ENCODE data around the gene SPATC1L. TPM values are rescaled to one million over a fixed set of nuclear protein-coding genes. Genes with fewer than 3 reads are reported as not detected.

Gene SPATC1L
- total RNA-seq, 1 donor from 2014 or later: 8.6 TPM

DNA sequence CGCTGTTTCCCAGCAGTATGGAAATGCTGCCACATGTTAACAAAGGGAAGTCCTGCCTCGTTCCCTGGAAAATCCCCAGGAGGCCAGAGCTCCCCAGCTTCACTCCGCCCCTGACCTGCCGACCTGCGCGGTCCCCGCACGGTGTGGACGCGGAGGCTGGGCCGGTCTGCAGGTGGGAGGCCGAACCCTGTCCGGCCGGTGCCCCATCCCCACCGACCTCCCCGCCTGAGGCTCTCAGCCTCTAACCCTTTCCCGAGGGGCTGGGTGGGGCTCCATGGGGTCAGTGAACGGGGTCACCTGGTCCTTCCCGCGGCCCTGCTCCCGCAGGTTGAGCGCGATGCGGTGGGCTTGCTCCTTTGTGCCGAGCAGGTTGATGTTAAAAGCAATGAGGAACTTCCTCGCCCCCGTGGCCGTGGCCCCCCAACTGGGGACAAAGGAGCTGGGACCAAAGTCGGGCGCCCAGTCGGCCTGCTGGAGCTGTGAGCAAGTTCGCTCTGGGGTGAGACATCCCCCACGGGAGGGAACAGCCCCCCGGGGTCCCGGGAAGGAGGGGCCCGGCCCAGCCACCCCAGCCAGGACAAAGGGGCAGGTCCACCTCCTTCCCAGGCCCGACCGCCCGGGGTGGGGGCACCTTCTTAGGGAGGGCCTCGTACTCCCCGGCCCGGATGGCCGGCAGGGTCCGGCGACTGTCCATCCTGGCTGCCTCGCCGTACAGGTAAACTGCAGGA, 32.8 kb downstream of the SPATC1L start:
- DNase-seq: peak; percentile 47
- H3K36me3 ChIP-seq: no peaks in the 10 kb centered on the region

GRCh38 chr21:46150491-46151121, 33.7 kb downstream of the SPATC1L start:
- DNase-seq (no peak), ATAC-seq (no peak)
- Histone ChIP-seq H3K36me3 (no peaks in the 10 kb centered on the region), H3K27me3 (ENCODE audit: low read depth) (no peaks in the 10 kb centered on the region), H3K9me3 (no peaks in the 10 kb centered on the region), H3K4me3 (no peak overlapping the region), H3K4me1 (peaks cover 11% of the 10 kb centered on the region), H3K27ac (no peak overlapping the region)
- intact Hi-C loops (cut with DNase I): no loop called here
- TF ChIP-seq, protein P1, sequence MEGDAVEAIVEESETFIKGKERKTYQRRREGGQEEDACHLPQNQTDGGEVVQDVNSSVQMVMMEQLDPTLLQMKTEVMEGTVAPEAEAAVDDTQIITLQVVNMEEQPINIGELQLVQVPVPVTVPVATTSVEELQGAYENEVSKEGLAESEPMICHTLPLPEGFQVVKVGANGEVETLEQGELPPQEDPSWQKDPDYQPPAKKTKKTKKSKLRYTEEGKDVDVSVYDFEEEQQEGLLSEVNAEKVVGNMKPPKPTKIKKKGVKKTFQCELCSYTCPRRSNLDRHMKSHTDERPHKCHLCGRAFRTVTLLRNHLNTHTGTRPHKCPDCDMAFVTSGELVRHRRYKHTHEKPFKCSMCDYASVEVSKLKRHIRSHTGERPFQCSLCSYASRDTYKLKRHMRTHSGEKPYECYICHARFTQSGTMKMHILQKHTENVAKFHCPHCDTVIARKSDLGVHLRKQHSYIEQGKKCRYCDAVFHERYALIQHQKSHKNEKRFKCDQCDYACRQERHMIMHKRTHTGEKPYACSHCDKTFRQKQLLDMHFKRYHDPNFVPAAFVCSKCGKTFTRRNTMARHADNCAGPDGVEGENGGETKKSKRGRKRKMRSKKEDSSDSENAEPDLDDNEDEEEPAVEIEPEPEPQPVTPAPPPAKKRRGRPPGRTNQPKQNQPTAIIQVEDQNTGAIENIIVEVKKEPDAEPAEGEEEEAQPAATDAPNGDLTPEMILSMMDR (IDR thresholded peaks at IDR 0.05): no peak

More for the DNA sequence above, 32.8 kb downstream of the SPATC1L start:
- H3K9me3 ChIP-seq: no peaks in the 10 kb centered on the region
- H3K4me3 ChIP-seq: no peak overlapping the region
- intact Hi-C loops (cut with DNase I): no loop called here
- no peaks in the 10 kb centered on the region for H3K27me3 ChIP-seq (ENCODE audit: low read depth)
- H3K27ac ChIP-seq: no peak overlapping the region
- H3K4me1 ChIP-seq: peaks cover 11% of the 10 kb centered on the region
- TF ChIP-seq, protein P1 (IDR thresholded peaks at IDR 0.05): no peak
- ATAC-seq: no peak

- Histone ChIP-seq H3K27ac (no peak overlapping the region), H3K36me3 (no peaks in the 10 kb centered on the region), H3K4me3 (no peak overlapping the region), H3K9me3 (no peaks in the 10 kb centered on the region), H3K4me1 (peaks cover 11% of the 10 kb centered on the region), H3K27me3 (ENCODE audit: low read depth) (no peaks in the 10 kb centered on the region)
- DNase-seq: peak; percentile 36
- ATAC-seq: no peak
- TF ChIP-seq, protein P1 (IDR thresholded peaks at IDR 0.05): no peak
- intact Hi-C loops (cut with DNase I): no loop called here
These were observed 34.2 kb downstream of the SPATC1L start for GRCh38 chr21:46150073-46150472.

DNA sequence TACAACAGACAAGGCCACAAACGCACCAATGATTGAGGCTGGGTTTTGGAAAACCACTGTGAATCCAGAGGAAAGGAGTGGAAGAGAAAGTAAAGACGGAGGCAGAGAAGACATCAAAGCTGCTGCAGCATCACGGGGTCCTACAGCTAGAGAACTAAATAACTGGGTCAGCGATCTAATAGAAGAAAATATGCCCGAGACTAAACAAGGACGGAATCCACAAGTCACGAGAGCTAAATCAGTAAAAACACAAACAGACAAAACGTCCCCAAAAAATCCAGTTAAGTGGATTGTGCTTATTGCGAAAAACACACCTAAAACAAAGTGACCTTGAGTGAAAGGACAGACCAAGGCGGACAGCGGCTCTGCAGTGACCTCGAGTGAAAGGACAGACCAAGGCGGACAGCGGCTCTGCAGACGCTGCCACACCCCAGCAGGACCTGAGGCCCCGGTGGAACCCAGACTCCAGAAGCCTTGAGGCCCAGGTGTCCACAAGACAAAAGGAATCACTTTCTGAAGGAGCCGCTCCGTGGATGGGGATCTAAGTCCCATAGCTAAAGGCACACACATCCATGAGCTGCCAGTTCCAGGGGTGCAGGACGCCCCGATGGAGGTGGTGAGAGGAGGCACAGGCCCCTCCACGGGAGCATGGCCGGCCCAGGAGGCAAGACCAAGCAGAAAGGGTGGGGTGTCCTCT, 34.9 kb downstream of the SPATC1L start:
- Histone ChIP-seq H3K4me1 (peaks cover 11% of the 10 kb centered on the region), H3K4me3 (no peak overlapping the region), H3K36me3 (no peaks in the 10 kb centered on the region), H3K9me3 (no peaks in the 10 kb centered on the region), H3K27ac (no peak overlapping the region), H3K27me3 (ENCODE audit: low read depth) (no peaks in the 10 kb centered on the region)
- TF ChIP-seq, protein P1 (IDR thresholded peaks at IDR 0.05): no peak
- ATAC-seq (no peak), DNase-seq (no peak)
- intact Hi-C loops (cut with DNase I): no loop called here

DNA sequence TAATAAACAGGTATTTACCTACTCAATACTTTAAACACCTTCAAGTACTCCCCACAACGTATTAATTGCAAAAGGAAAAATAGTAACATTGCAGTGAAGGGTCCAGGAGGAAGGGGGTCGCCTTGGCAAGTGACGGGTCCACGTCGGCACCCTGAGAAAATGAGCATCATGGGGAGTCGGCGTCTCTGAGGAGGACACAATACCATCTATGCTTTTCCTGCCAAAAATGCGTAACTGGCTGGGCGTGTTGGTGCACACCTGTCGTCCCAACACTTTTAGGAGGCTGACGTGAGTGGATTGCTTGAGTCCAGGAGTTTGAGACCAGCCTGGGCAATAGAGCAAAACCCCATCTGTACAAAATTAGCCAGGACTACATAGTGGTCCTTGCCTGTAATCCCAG, 36.2 kb downstream of the SPATC1L start:
- Histone ChIP-seq H3K27me3 (ENCODE audit: low read depth) (no peaks in the 10 kb centered on the region), H3K27ac (no peak overlapping the region)
- TF ChIP-seq, protein P1 (IDR thresholded peaks at IDR 0.05): no peak

More for the DNA sequence above, 36.2 kb downstream of the SPATC1L start:
- Histone ChIP-seq H3K4me1 (peaks cover 12% of the 10 kb centered on the region), H3K4me3 (no peak overlapping the region), H3K36me3 (no peaks in the 10 kb centered on the region), H3K9me3 (no peaks in the 10 kb centered on the region)
- ATAC-seq: no peak
- intact Hi-C loops (cut with DNase I): no loop called here
- no peak for DNase-seq

All from lower lobe of right lung (tissue), 2 donors.